HS-27A (cell line): Measurements from ENCODE around the gene FAM110D.

Source experiments
- DNase-seq: peaks from one replicate; pipeline ENCODE4 v3.0.0-alpha.2; 2012; ENCODE audit warnings: low read depth, missing footprints

Gene FAM110D

DNA sequence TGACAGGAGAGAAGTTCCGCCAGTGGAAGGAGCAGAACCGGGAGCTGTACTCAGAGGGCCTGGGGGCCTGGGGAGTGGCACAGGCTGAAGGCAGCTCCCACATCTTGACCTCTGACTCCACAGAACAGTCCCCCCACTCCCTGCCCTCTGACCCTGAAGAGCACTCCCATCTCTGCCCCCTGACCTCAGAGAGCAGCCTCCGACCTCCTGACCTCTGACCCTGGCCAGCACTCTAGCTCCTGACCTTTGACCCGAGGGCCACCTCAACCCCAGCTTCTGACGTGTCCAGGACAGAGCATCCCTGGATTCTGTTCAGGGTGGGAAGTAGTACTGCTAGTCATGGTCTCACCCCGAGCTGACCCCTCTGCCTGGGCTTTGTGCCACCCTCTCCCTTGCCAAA, 30.5 kb downstream of the FAM110D start:
- DNase-seq = no peak

DNA sequence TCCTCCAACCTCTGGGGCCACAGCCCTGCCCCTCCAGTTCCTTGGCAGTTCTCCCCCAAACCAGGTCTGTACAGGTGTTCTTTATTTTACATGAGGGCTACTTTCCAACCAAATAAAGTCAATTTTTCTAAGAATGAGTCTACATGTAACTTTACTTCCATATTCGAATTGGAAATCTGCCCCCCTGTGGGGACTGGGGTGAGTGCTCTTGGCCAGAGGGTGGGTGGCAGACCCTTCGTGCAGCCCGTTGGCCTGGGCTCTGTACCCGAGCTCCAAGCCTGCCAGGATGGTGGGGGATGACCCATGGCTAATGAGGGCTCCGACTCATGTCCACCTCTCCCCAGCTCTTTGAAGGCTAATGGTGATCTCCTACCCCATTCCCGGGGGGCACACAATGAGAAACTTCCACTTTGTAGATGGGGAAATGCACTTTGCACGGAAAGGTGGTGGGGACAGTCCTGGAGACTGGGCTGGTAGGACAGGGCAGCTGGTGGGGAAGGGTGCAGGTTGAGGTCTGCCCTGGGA, 30.9 kb downstream of the FAM110D start:
- no peak for DNase-seq

DNA sequence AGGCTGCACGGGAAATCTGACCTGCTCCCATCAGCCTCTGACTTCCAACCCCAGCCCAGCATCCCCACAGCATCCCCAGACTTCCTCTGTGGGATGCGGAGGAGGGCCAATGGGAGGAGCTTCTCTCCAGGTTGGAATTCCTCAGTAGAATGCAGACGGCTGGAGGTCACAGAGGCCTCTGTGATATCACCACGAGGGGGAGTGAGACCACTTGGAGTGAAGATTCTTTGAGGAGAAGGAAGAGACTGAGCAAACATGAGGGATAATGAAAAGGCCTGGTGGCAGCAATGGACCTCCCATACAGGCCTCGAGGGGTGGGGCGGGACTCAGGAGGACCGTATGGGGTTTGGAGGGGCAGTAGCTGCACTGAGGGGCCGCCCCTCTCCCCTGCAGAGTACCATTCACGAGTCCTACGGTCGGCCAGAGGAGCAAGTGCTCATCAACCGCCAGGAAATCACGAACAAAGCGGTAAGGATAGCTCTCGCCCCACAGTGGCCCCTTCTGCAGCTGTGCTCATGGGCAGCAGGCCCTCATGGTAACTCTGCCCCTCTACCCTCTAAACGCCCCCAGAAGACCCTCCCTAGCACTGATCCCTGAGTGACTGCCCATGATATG, 31.6 kb downstream of the FAM110D start, which contains the start of gene CATSPER4:
Gene CATSPER4, plus strand, starts transcription at position 230 of the 615 bp plus-strand sequence. Its CDS starts 26 bp downstream, at position 256.
- DNase-seq = no peak

DNA sequence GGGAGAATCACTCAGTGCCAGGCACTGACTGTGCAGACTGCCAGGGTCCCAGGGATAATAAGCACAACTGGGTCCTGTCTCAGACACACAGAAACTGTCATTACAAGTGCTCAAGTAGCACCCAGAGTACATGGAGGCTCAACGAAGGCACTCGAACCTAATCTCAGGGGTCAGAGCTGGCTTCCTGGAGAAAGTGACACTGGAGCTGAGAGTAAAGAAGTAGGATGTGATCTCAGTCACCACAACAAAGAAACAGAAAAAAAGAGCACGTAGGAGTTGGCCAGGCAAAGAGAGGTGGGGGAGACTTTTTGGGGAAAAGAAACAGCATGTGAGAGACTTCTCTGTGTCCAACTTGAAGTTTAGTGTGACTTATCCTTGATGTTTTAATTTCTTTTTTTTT, 32.9 kb downstream of the FAM110D start:
- no peak for DNase-seq

DNA sequence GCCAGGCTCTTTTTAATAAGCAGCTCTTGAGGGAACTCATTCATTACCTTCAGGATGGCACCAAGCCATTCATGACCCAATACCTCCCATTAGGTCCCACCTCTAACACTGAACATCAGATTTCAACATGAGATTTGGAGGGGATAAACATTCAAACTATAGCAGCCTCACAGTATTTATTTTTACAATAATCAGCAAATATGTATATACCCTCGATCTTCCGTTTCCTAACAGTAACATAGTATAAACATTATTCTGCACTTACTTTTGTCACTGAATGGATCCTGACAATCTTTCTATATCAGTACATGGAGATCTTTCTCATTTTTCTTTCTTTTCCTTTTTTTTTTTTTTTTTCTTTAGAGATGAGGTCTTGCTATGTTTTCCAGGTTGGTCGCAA, 36.9 kb downstream of the FAM110D start:
- no peak for DNase-seq

DNA sequence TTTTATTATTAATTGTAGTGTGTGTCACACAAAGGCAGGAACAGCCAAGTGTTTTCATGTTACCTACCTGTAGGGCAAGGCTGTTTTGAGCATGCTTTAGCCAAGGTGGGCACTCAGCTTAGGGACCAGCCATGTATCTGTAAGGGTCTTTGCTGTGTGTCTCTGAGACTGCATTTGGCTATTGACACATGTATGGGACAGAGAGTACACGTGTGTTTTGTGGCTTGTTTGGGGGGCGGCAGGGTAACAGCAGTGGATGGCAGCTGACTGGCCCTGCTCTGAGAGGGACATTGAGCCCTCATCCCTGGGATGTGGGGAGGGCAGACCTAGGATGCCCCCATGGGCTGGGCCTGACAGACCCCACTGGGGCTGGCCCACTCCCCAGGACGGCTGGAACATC, 38.4 kb downstream of the FAM110D start:
- no peak for DNase-seq

GRCh38 chr1:26197813-26198212, 38.9 kb downstream of the FAM110D start:
- DNase-seq = no peak

GRCh38 chr1:26200413-26200812, 41.5 kb downstream of the FAM110D start:
- no peak for DNase-seq

DNA sequence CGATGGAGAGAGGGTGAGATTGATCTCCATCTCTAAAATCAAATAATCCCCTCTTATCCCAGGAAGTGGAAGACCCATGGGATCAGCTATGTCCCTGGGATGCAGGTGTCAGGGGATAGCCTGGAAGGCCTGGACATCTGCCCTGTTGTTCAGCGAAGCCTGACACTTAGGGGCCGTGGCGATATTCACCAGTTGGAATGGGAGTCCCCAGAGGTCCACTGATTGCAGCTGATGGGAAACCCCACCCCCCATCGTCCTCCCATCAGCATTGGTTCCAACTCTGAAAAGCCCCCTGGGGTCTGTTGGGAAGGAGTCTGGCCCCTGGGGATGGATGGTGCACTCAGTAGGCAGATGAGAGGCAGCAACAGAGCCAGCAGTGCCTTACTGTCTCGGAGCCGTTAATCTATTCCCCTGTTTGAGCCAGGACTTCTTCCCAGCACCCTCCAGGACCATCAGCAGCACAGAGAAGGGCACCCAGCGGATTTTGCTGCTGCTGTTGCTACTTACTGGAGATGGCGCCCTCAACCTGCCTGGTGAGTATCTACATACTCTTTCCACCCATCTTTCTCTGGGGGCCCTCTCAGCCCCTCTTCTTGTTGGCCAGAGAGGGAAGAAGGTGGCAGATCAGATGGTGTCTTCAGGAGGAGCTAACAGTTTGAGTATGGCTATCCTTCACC, 44.9 kb downstream of the FAM110D start:
- DNase-seq = no peak

DNA sequence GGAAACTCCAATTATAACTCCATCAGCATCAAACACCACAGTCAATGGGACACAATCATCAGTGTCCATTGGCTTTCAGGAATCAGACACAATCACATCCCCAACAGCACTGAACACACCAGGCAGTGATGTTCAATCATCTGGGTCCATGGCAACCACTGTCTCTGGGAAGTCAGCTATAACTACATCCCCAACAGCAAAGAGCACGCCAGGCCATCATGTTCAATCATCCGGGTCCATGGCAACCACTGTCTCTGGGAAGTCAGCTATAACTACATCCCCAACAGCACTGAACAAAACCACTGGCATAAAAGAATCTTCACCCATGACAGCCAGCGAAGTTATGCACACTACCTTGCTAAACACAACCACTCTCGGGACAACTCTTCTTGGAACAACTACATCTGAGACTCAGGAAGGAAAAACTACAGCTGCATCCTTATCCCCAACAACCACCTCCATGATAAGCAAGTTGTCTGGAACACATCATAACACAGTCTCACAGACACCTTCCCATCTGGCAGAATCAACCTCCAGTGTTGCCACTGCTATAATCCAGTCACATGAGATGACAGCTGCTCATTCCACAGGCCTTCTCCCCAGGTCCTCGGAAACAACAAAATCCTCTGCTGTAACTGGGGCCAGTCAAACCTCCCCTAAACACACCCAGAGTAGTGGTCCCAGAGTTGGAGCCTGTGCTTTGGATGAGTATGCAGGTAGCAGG, 51.4 kb downstream of the FAM110D start:
- no peak for DNase-seq

GRCh38 chr1:26212726-26213125, 53.8 kb downstream of the FAM110D start:
- DNase-seq = no peak

- no peak for DNase-seq
Observed at GRCh38 chr1:26213335-26213905, 54.5 kb downstream of the FAM110D start.
